ENCODE data around the gene TSPAN9.

Gene TSPAN9

DNA sequence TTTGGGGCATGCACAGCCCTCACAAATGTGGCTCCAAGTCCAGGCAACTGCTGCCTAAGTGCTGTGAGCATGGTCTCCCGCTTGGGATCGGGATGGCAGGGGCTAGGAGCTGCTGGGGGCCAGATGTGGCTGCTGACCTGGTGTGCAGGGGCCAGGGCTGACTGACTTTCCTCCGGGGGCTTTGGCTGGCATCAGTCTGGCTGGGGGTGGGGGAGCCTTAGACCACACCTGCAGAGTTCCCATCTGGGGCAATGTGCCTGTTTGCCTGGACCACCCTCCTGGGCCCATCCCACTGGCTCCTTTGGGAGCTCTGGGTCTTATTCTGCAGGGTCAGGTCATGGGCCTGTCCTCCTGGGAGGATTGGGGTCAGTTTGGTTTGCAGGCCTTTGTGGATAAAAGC, 90.5 kb downstream of the TSPAN9 start:
- Histone ChIP-seq H4K20me1 (ENCODE audit: insufficient read depth, low read length) (no peaks in the 10 kb centered on the region), H3K36me3 (ENCODE audit: insufficient read depth, low read length) (no peaks in the 10 kb centered on the region), H3K27ac (ENCODE audit: low read depth, low read length, poor library complexity, severe bottlenecking) (no peak overlapping the region), H3K4me3 (ENCODE audit: low read depth, low read length, poor library complexity, severe bottlenecking) (no peak overlapping the region), H3K4me1 (ENCODE audit: insufficient read depth, low read length, severe bottlenecking) (no peaks in the 10 kb centered on the region), H3F3A (ENCODE audit: insufficient read depth, low read length) (no peaks in the 10 kb centered on the region), H3K27me3 (ENCODE audit: insufficient read depth, low read length) (0 out of 2 replicates have a peak, but pooled peaks cover 4% of the 10 kb centered on the region), H3K79me2 (ENCODE audit: insufficient read depth, low read length) (no peaks in the 10 kb centered on the region), H3K9me2 (ENCODE audit: low read depth, low read length) (no peaks in the 10 kb centered on the region), H3K9ac (ENCODE audit: low read length) (no peak overlapping the region), H3K4me2 (ENCODE audit: low read length) (no peak overlapping the region), H3K9me3 (ENCODE audit: low read length) (no peaks in the 10 kb centered on the region), H2AFZ (ENCODE audit: low read length) (no peak overlapping the region)
- no peak for TF ChIP-seq EZH2 (IDR thresholded peaks at IDR 0.05; ENCODE audit: borderline replicate concordance, low read length)
- no peak for TF ChIP-seq CTCF (IDR thresholded peaks at IDR 0.05; ENCODE audit: low read length)

- no peaks in the 10 kb centered on the region for H3K4me1 ChIP-seq (ENCODE audit: insufficient read depth, low read length, severe bottlenecking)
- no peaks in the 10 kb centered on the region for H3F3A ChIP-seq (ENCODE audit: insufficient read depth, low read length)
- H3K27me3 ChIP-seq (ENCODE audit: insufficient read depth, low read length), result 0 out of 2 replicates have a peak, but pooled peaks cover 4% of the 10 kb centered on the region
- no peak overlapping the region for H3K4me2 ChIP-seq (ENCODE audit: low read length)
- H4K20me1 ChIP-seq (ENCODE audit: insufficient read depth, low read length), result no peaks in the 10 kb centered on the region
- H3K9me3 ChIP-seq (ENCODE audit: low read length), result no peaks in the 10 kb centered on the region
- H3K9me2 ChIP-seq (ENCODE audit: low read depth, low read length), result no peaks in the 10 kb centered on the region
- TF ChIP-seq EZH2 (IDR thresholded peaks at IDR 0.05; ENCODE audit: borderline replicate concordance, low read length) (no peak), CTCF (IDR thresholded peaks at IDR 0.05; ENCODE audit: low read length) (no peak)
- no peak overlapping the region for H2AFZ ChIP-seq (ENCODE audit: low read length)
- no peak overlapping the region for H3K4me3 ChIP-seq (ENCODE audit: low read depth, low read length, poor library complexity, severe bottlenecking)
- H3K79me2 ChIP-seq (ENCODE audit: insufficient read depth, low read length), result no peaks in the 10 kb centered on the region
- H3K27ac ChIP-seq (ENCODE audit: low read depth, low read length, poor library complexity, severe bottlenecking), result no peak overlapping the region
- no peak overlapping the region for H3K9ac ChIP-seq (ENCODE audit: low read length)
- H3K36me3 ChIP-seq (ENCODE audit: insufficient read depth, low read length), result no peaks in the 10 kb centered on the region
Measured at GRCh38 chr12:3168223-3169221, 91.3 kb downstream of the TSPAN9 start.

DNA sequence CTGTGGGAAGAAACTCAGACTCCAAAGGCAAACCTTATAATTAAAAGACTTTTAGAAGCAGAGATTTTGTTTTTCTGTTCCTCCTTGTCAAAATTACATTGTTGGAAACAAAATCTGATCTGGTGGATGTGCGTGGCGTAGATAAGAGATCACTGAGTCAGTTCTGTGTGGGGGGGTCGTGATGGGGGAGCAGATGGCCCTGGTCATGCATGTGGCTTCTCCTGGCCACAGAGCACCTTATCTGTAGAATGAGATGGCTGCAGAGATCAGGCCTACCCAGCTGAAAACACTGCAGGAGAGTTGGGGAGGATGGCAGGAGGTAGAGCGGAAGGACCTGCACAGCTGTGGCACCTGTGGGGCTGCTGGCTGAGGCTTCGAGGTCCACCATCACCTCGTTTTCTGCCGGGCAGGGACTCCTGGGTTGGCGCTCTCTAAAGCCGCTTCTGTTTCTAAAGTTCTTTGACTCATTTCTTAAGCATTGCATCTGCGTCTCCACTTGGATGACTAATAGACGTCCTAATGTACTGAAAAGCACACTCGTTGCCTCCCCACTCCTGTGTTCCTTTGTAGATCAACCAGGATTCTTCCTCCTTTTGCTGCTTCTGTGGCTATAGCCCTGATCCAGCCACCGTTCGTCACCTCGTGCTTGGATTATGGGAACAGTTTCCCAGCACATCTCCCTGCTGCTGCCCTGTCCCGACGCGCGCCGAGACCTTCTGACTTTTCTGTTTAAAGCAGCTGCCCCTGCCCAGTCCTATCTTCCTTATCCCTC, 93.4 kb downstream of the TSPAN9 start:
- H2AFZ ChIP-seq (ENCODE audit: low read length), result no peak overlapping the region

More for the DNA sequence above, 93.4 kb downstream of the TSPAN9 start:
- H3K9me3 ChIP-seq (ENCODE audit: low read length), result no peaks in the 10 kb centered on the region
- H3K79me2 ChIP-seq (ENCODE audit: insufficient read depth, low read length), result no peaks in the 10 kb centered on the region
- TF ChIP-seq CTCF (IDR thresholded peaks at IDR 0.05; ENCODE audit: low read length), result no peak
- no peak for TF ChIP-seq EZH2 (IDR thresholded peaks at IDR 0.05; ENCODE audit: borderline replicate concordance, low read length)
- H3K4me3 ChIP-seq (ENCODE audit: low read depth, low read length, poor library complexity, severe bottlenecking), result no peak overlapping the region
- H4K20me1 ChIP-seq (ENCODE audit: insufficient read depth, low read length), result no peaks in the 10 kb centered on the region
- H3K27me3 ChIP-seq (ENCODE audit: insufficient read depth, low read length), result 0 out of 2 replicates have a peak, but pooled peaks cover 5% of the 10 kb centered on the region
- H3K4me2 ChIP-seq (ENCODE audit: low read length), result no peak overlapping the region
- H3K27ac ChIP-seq (ENCODE audit: low read depth, low read length, poor library complexity, severe bottlenecking), result no peak overlapping the region
- H3K9me2 ChIP-seq (ENCODE audit: low read depth, low read length), result no peaks in the 10 kb centered on the region
- H3K36me3 ChIP-seq (ENCODE audit: insufficient read depth, low read length), result no peaks in the 10 kb centered on the region
- no peak overlapping the region for H3K9ac ChIP-seq (ENCODE audit: low read length)
- no peaks in the 10 kb centered on the region for H3F3A ChIP-seq (ENCODE audit: insufficient read depth, low read length)
- H3K4me1 ChIP-seq (ENCODE audit: insufficient read depth, low read length, severe bottlenecking), result no peaks in the 10 kb centered on the region

Measured in OCI-LY1 (cell line).